ENCODE data around the gene NXPE4. TPM values are rescaled to one million over a fixed set of nuclear protein-coding genes. Genes with fewer than 3 reads are reported as not detected.

The NXPE4 gene
- total and polyA plus RNA-seq, 9 of the 15 experiments (the other 6 are each of a cell fraction or from before 2014, with no cell fraction given) = not detected

GRCh38 chr11:114623720-114624119 lies 28.1 kb upstream of the NXPE4 start:
- POLR2A ChIA-PET = no interaction called here
- no peaks in the 10 kb centered on the region for H3K27me3 ChIP-seq (ENCODE audit: control insufficient read depth in 2 of 2, insufficient read depth in 2 of 2, low read length in 2 of 2)
- FAIRE-seq (no peak), DNase-seq (ENCODE audit: extremely low read depth in 1 of 4, low spot score in 3 of 4) (no peak), ATAC-seq (no peak)
- in situ Hi-C loops (cut with MboI) = no loop called here
- no peak overlapping the region for H3K4me3 ChIP-seq
- peaks cover 2% of the 10 kb centered on the region; the same call in 1 of the 2 replicates for H3K9me3 ChIP-seq (replicated peaks; ENCODE audit: control insufficient read depth, insufficient read depth, low read depth, low read length)
- H3K36me3 ChIP-seq (ENCODE audit: control insufficient read depth, insufficient read depth, low read length) = no peaks in the 10 kb centered on the region
- H4K20me1 ChIP-seq (replicated peaks; ENCODE audit: control insufficient read depth, insufficient read depth, low read length) = no peaks in the 10 kb centered on the region
- no peaks in the 10 kb centered on the region for H3K4me1 ChIP-seq (replicated peaks in 1 of 2; ENCODE audit: control insufficient read depth in 2 of 2, insufficient read depth in 2 of 2, low read length in 2 of 2)
- TF ChIP-seq POLR2B (IDR thresholded peaks at IDR 0.05; ENCODE audit: low read depth, partially characterized antibody) = no peak
- no peak overlapping the region for H3K27ac ChIP-seq (ENCODE audit: extremely low read depth, low read depth, low read length)
- intact Hi-C loops (cut with micrococcal nuclease) = no loop called here
- BruUV-seq (replicated peaks) = no TSS peak
- H2AFZ ChIP-seq (ENCODE audit: low read depth, low read length) = no peak overlapping the region
- no peak overlapping the region for H3K4me2 ChIP-seq (ENCODE audit: insufficient read depth, low read length)
- H3K79me2 ChIP-seq (ENCODE audit: control insufficient read depth, insufficient read depth, low read length) = no peaks in the 10 kb centered on the region
- H3K9ac ChIP-seq (ENCODE audit: insufficient read depth in 1 of 2, low read depth in 2 of 2, low read length in 2 of 2) = no peak overlapping the region
- WGBS (ENCODE audit: insufficient coverage, low coverage, missing lambda C conversion rate) = 0% methylated on average over 7 of the region's 7 CpGs
- CTCF ChIA-PET (ENCODE audit: low intra/inter-chr PET ratio) = no interaction called here
- no peaks in the 10 kb centered on the region for H3K9me1 ChIP-seq (ENCODE audit: control insufficient read depth, insufficient read depth, low read length)

GRCh38 chr11:114622858-114623257 lies 27.3 kb upstream of the NXPE4 start:
- in situ Hi-C loops (cut with MboI) = no loop called here
- TF ChIP-seq ZBTB40 (IDR thresholded peaks at IDR 0.05) (no peak), ZBTB40 (CRISPR knock-in tag; IDR thresholded peaks at IDR 0.05) (no peak), RFX5 (IDR thresholded peaks at IDR 0.05; ENCODE audit: low read depth, low read length) (no peak), ZKSCAN3 (CRISPR knock-in tag; IDR thresholded peaks at IDR 0.05) (no peak), GATAD2B (IDR thresholded peaks at IDR 0.05; ENCODE audit: borderline replicate concordance) (no peak), MITF (IDR thresholded peaks at IDR 0.05) (no peak)

More at GRCh38 chr11:114622858-114623257, 27.3 kb upstream of the NXPE4 start:
- 4% methylated on average over 11 of the region's 11 CpGs for WGBS (ENCODE audit: insufficient coverage, low coverage, missing lambda C conversion rate)
- Histone ChIP-seq H4K20me1 (replicated peaks; ENCODE audit: control insufficient read depth, insufficient read depth, low read length) (no peaks in the 10 kb centered on the region), H3K9me3 (replicated peaks; ENCODE audit: control insufficient read depth, insufficient read depth, low read depth, low read length) (peaks cover 4% of the 10 kb centered on the region; the same call in 1 of the 2 replicates), H3K4me2 (ENCODE audit: insufficient read depth, low read length) (no peak overlapping the region), H3K27me3 (ENCODE audit: control insufficient read depth in 2 of 2, insufficient read depth in 2 of 2, low read length in 2 of 2) (no peaks in the 10 kb centered on the region), H3K36me3 (ENCODE audit: control insufficient read depth, insufficient read depth, low read length) (no peaks in the 10 kb centered on the region), H3K4me1 (replicated peaks in 1 of 2; ENCODE audit: control insufficient read depth in 2 of 2, insufficient read depth in 2 of 2, low read length in 2 of 2) (no peaks in the 10 kb centered on the region), H3K79me2 (ENCODE audit: control insufficient read depth, insufficient read depth, low read length) (no peaks in the 10 kb centered on the region), H3K4me3 (no peak overlapping the region), H3K9me1 (ENCODE audit: control insufficient read depth, insufficient read depth, low read length) (no peaks in the 10 kb centered on the region), H3K27ac (ENCODE audit: extremely low read depth, low read depth, low read length) (no peak overlapping the region), H3K9ac (ENCODE audit: insufficient read depth in 1 of 2, low read depth in 2 of 2, low read length in 2 of 2) (no peak overlapping the region), H2AFZ (ENCODE audit: low read depth, low read length) (no peak overlapping the region)
- intact Hi-C loops (cut with micrococcal nuclease) = no loop called here
- ChIA-PET CTCF (ENCODE audit: low intra/inter-chr PET ratio) (no interaction called here), POLR2A (no interaction called here)
- DNase-seq (ENCODE audit: extremely low read depth in 1 of 4, low spot score in 3 of 4) = no peak
- ATAC-seq = no peak
- FAIRE-seq = no peak
- BruUV-seq (replicated peaks) = no TSS peak

Measured in K562 (cell line).